Coronary artery (tissue), 2 donors: ENCODE results near the gene GPR146.
"Not testable (repeated sequence)": the region's sequence is repeated elsewhere in the genome, so short reads cannot be mapped to it uniquely, and the experiment has no call there.

Source experiments
- DNase-seq: peaks from one replicate; pipeline ENCODE4 v3.0.0-alpha.2; 2017; ENCODE audit warnings: low spot score
- H3K27ac ChIP-seq, 2 donors: fragments of 200-600 bp; sonication (generic); one replicate each; pipeline ENCODE4 v1.5.1; 2016 to 2019
- H3K4me3 ChIP-seq: fragments of 200-600 bp; sonication (generic); 2 replicates; pipeline ENCODE4 v1.5.1; 2016; ENCODE audit warnings: mild to moderate bottlenecking, moderate library complexity
- CTCF ChIP-seq: fragments of 200-600 bp; sonication (generic); IDR thresholded peaks from one replicate; pipeline ENCODE4 v1.5.1; 2019; ENCODE audit warnings: antibody characterized with exemption

The GPR146 gene

GRCh38 chr7:999149-999879 is 45.0 kb upstream of the GPR146 start:
- Histone ChIP-seq H3K27ac (no peak overlapping the region), H3K4me3 (no peak overlapping the region)
- no peak for TF ChIP-seq CTCF
- no peak for DNase-seq

- DNase-seq = no peak
- Histone ChIP-seq H3K27ac (no peak overlapping the region), H3K4me3 (no peak overlapping the region)
- no peak for TF ChIP-seq CTCF
Observed at GRCh38 chr7:999941-1000935, 44.1 kb upstream of the GPR146 start.

- DNase-seq = not testable (repeated sequence)
Observed at GRCh38 chr7:1001069-1001770, 43.1 kb upstream of the GPR146 start.

DNA sequence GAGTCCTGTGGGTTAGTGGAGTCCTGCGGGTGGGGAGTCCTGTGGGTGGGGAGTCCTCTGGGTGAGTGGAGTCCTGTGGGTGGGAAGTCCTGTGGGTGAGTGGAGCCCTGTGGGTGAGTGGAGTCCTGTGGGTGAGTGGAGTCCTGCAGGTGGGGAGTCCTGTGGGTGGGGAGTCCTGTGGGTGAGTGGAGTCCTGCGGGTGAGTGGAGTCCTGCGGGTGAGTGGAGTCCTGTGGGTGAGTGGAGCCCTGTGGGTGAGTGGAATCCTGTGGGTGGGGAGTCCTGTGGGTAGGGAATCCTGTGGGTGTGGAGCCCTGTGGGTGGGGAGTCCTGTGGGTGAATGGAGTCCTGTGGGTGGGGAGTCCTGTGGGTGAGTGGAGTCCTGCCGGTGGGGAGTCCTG is 42.3 kb upstream of the GPR146 start:
- not testable (repeated sequence) for DNase-seq, H3K27ac ChIP-seq, H3K4me3 ChIP-seq

More at GRCh38 chr7:1001069-1001770, 43.1 kb upstream of the GPR146 start:
- H3K4me3 ChIP-seq, H3K27ac ChIP-seq: not testable (repeated sequence)

GRCh38 chr7:1002445-1002844 is 41.9 kb upstream of the GPR146 start:
- H3K4me3 ChIP-seq, DNase-seq, H3K27ac ChIP-seq: not testable (repeated sequence)

DNA sequence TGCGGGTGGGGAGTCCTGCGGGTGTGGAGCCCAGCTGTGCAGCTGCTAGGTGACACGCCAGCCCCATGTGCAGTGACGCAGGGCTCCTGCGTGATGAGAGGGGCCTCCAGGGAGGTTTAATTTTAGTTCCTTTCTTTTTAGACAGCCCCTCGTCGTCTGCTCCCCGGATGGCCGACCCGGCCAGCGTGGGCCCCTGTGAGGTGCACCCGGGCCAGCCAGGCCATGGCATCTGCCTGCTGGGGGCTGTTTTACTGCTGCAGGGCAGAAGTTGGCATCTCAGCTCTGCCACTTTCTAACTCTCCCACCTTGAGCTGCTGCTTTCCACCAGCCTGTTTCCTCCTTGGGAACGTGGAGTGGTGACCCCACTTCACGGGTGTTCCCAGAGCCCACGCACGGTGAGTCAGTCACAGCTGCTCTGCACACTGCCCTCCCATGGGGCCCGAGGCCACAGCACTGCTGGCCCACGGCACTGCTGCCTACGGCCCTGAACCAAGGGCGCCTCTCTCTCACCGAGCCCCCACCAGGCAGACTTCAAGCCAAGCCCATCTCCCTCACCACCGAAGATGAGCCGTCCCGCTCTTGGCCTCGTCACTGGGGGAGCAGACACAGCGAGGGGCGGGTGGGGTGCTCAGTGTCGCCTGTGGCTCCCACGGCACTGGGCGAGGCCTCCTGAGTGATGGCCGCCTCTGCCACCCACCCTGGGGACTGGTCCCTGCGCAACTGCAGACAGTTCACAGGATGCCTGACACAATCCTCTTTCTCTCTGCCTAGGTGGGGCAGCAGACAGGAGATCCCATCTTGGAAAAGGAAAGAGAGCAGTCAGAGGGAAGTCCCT is 40.1 kb upstream of the GPR146 start:
- TF ChIP-seq CTCF = no peak
- Histone ChIP-seq H3K4me3 (no peak overlapping the region), H3K27ac (no peak overlapping the region)
- no peak for DNase-seq

- no peak for DNase-seq
- TF ChIP-seq CTCF = no peak
- H3K27ac ChIP-seq = no peak overlapping the region
- H3K4me3 ChIP-seq = no peak overlapping the region
Observed at GRCh38 chr7:1005303-1005702, 39.0 kb upstream of the GPR146 start.

- TF ChIP-seq CTCF = no peak
Observed at GRCh38 chr7:1007901-1008300, 36.4 kb upstream of the GPR146 start.

More at GRCh38 chr7:1007901-1008300, 36.4 kb upstream of the GPR146 start:
- H3K4me3 ChIP-seq = no peak overlapping the region
- H3K27ac ChIP-seq = no peak overlapping the region
- no peak for DNase-seq
